Duodenal mucosa (tissue), 2 donors: ENCODE results near the gene PCDHGB7.
"Not testable (repeated sequence)": the region's sequence is repeated elsewhere in the genome, so short reads cannot be mapped to it uniquely, and the experiment has no call there.

Experiments
- H3K27ac ChIP-seq: one replicate; pipeline ENCODE4 v1.7.0; 2013; ENCODE audit warnings: low read depth, low read length
- H3K27me3 ChIP-seq, 2 donors: one replicate each; pipeline ENCODE4 v1.7.0; 2013; ENCODE audit warnings: low read length in 2 of 2, control low read depth in 1 of 2; ENCODE audit not compliant: insufficient read depth in 2 of 2, control insufficient read depth in 1 of 2
- H3K36me3 ChIP-seq, 2 donors: one replicate each; pipeline ENCODE4 v1.7.0; 2013; ENCODE audit warnings: low read length in 2 of 2, control low read depth in 1 of 2; ENCODE audit not compliant: insufficient read depth in 2 of 2, control insufficient read depth in 1 of 2
- H3K4me1 ChIP-seq, 2 donors: one replicate each; pipeline ENCODE4 v1.7.0; 2013; ENCODE audit warnings: low read length in 2 of 2, control low read depth in 1 of 2; ENCODE audit not compliant: insufficient read depth in 2 of 2, control insufficient read depth in 1 of 2
- H3K4me3 ChIP-seq, 2 donors: one replicate each; pipeline ENCODE4 v1.7.0; 2013; ENCODE audit warnings: low read length in 2 of 2, low read depth in 1 of 2
- H3K9ac ChIP-seq, 2 donors: one replicate each; pipeline ENCODE4 v1.7.0; 2013; ENCODE audit warnings: low read length in 2 of 2, low read depth in 1 of 2
- H3K9me3 ChIP-seq, 2 donors: one replicate each; pipeline ENCODE4 v1.7.0; 2013; ENCODE audit warnings: low read length in 2 of 2, control low read depth in 1 of 2; ENCODE audit not compliant: control insufficient read depth in 1 of 2

PCDHGB7 gene

DNA sequence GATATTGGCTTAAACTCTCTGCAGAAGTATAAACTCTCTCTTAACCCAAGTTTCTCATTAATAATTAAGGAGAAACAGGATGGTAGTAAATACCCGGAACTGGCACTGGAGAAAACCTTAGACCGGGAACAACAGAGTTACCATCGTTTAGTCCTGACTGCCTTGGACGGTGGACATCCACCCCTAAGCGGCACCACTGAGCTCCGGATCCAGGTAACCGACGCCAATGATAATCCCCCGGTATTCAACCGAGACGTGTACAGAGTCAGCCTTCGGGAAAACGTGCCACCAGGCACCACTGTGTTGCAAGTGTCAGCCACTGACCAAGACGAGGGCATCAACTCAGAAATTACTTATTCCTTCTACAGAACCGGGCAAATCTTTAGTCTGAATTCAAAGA lies 18.9 kb upstream of the PCDHGB7 start:
- H3K36me3 ChIP-seq, result no peaks in the 10 kb centered on the region
- H3K9me3 ChIP-seq, result peaks cover 24 to 37% of the 10 kb centered on the region in 2 donors
- H3K27me3 ChIP-seq, result no peaks in the 10 kb centered on the region
- no peak overlapping the region for H3K27ac ChIP-seq
- no peaks in the 10 kb centered on the region for H3K4me1 ChIP-seq
- no peak overlapping the region for H3K9ac ChIP-seq
- H3K4me3 ChIP-seq, result peak overlapping the region in 1 of 2 donors; percentile 32

DNA sequence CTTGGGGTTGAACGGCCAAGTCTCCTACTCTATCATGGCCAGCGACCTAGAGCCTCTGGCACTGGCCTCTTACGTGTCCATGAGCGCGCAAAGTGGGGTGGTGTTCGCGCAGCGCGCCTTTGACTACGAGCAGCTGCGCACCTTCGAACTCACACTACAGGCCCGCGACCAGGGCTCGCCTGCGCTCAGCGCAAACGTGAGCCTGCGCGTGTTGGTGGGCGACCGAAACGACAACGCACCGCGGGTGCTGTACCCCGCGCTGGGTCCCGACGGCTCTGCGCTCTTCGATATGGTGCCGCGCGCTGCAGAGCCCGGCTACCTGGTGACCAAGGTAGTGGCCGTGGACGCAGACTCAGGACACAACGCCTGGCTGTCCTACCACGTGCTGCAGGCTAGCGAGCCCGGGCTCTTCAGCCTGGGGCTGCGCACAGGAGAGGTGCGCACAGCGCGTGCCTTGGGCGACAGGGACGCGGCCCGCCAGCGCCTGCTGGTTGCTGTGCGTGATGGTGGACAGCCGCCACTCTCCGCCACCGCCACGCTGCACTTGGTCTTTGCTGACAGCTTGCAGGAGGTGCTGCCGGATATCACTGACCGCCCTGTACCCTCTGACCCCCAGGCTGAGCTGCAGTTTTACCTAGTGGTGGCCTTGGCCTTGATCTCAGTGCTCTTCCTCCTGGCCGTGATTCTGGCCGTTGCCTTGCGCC lies 17.8 kb upstream of the PCDHGB7 start:
- Histone ChIP-seq H3K9me3 (peaks cover 17 to 43% of the 10 kb centered on the region in 2 donors), H3K4me1 (no peaks in the 10 kb centered on the region), H3K9ac (no peak overlapping the region), H3K27me3 (no peaks in the 10 kb centered on the region), H3K27ac (no peak overlapping the region), H3K4me3 (no peak overlapping the region), H3K36me3 (no peaks in the 10 kb centered on the region)

DNA sequence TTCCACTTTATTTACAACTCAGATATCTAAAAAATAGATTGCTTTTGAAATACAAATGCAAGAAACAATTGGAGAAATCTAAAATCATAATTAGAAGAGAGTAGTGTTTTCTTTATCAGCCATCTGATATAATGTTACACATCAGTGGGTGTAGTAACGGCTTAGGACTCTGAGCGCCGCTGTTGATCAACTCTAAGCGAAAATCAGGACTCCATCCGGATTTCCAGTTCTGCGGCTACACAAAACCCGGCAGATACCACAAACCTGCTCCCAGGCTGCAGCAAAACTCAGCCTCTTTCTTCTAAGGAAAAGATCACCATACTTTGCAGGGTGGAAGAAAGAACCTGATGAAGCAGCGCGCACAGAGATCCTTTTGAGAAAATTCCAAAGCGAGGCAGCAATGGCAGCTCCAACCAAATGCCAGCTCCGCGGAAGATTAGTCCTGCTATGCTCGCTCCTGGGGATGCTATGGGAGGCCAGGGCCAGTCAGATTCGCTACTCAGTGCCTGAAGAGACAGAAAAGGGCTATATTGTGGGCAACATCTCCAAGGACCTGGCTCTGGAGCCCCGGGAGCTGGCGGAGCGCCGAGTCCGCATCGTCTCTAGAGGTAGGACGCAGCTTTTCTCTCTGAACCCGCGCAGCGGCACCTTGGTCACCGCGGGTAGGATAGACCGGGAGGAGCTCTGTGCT lies 14.8 kb upstream of the PCDHGB7 start, which contains the start of gene PCDHGA9:
PCDHGA9 (plus strand) TSS at position 226 of the 691 bp plus-strand sequence; CDS start at position 401, 175 bp downstream.
- Histone ChIP-seq H3K4me1 (no peaks in the 10 kb centered on the region), H3K27ac (no peak within 1 kb of the TSS), H3K27me3 (no peaks in the 10 kb centered on the region), H3K9ac (no peak within 1 kb of the TSS), H3K36me3 (no peaks in the 10 kb centered on the region), H3K4me3 (peak within 1 kb of the TSS; percentile 16 to 29), H3K9me3 (peaks cover 19 to 45% of the 10 kb centered on the region in 2 donors)

DNA sequence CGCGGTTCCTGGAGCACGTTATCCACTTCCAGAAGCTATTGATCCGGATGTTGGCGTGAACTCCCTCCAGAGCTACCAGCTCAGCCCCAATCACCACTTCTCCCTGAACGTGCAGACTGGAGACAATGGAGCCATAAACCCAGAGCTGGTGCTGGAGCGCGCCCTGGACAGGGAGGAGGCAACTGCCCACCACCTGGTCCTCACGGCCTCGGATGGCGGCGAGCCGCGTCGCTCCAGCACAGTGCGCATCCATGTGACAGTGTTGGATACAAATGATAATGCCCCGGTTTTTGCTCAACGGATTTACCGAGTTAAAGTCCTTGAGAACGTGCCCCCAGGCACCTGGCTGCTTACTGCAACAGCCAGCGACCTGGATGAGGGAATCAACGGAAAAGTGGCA lies 14.1 kb upstream of the PCDHGB7 start:
- no peak overlapping the region for H3K9ac ChIP-seq
- no peaks in the 10 kb centered on the region for H3K27me3 ChIP-seq
- H3K4me1 ChIP-seq, result no peaks in the 10 kb centered on the region
- H3K4me3 ChIP-seq, result peak overlapping the region in 1 of 2 donors; percentile 16
- peaks cover 19 to 45% of the 10 kb centered on the region in 2 donors for H3K9me3 ChIP-seq
- H3K27ac ChIP-seq, result no peak overlapping the region
- H3K36me3 ChIP-seq, result no peaks in the 10 kb centered on the region

DNA sequence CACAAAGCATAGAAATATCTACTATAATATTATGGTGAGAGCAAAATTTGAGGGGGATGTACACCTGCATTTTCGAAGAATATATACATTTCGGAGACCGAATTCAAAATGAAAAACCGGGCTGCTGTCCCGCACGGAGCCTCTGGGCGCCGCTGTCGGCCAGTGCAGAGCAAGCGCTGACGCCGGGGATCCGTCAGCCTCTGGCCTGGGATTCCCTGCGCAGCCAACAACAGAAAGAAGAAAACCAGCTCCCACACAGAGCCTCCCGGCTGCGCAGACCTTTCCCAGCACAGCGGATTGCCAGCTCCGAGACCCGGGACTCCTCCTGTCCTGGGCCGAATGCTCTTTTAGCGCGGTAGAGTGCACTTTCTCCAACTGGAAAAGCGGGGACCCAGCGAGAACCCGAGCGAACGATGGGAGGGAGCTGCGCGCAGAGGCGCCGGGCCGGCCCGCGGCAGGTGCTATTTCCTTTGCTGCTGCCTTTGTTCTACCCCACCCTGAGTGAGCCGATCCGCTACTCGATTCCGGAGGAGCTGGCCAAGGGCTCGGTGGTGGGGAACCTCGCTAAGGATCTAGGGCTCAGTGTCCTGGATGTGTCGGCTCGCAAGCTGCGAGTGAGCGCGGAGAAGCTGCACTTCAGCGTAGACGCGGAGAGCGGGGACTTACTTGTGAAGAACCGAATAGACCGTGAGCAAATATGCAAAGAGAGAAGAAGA lies 9.5 kb upstream of the PCDHGB7 start, which contains the start of gene PCDHGB6:
PCDHGB6 (plus strand) TSS at position 232 of the 716 bp plus-strand sequence; CDS start at position 414, 182 bp downstream.
- H3K4me1 ChIP-seq, H3K36me3 ChIP-seq, H3K9ac ChIP-seq, H3K27ac ChIP-seq, H3K27me3 ChIP-seq: not testable (repeated sequence)
- peak within 1 kb of the TSS in 1 of 2 donors; percentile 36 for H3K4me3 ChIP-seq
- peaks cover 26 to 43% of the 10 kb centered on the region in 2 donors for H3K9me3 ChIP-seq

DNA sequence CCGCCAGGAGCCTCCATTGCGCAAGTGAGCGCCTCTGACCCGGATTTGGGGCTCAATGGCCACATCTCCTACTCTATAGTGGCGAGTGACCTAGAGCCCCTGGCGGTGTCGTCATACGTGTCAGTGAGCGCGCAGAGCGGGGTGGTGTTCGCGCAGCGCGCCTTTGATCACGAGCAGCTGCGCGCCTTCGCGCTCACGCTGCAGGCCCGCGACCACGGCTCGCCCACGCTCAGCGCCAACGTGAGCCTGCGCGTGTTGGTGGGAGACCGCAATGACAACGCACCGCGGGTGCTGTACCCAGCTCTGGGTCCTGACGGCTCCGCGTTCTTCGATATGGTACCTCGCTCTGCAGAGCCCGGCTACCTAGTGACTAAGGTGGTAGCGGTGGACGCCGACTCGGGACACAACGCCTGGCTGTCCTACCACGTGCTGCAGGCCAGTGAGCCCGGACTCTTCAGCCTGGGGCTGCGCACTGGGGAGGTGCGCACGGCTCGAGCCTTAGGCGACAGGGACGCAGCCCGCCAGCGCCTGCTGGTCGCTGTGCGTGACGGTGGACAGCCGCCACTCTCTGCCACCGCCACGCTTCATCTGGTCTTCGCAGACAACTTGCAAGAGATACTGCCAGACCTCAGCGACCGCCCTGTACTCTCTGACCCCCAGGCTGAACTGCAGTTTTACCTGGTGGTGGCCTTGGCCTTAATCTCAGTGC lies 7.7 kb upstream of the PCDHGB7 start:
- Histone ChIP-seq H3K27ac (no peak overlapping the region), H3K9ac (no peak overlapping the region), H3K4me3 (peak overlapping the region in 1 of 2 donors; percentile 43), H3K4me1 (no peaks in the 10 kb centered on the region), H3K36me3 (no peaks in the 10 kb centered on the region), H3K9me3 (peaks cover 27 to 33% of the 10 kb centered on the region in 2 donors), H3K27me3 (peaks cover 0 to 5% of the 10 kb centered on the region in 2 donors)

DNA sequence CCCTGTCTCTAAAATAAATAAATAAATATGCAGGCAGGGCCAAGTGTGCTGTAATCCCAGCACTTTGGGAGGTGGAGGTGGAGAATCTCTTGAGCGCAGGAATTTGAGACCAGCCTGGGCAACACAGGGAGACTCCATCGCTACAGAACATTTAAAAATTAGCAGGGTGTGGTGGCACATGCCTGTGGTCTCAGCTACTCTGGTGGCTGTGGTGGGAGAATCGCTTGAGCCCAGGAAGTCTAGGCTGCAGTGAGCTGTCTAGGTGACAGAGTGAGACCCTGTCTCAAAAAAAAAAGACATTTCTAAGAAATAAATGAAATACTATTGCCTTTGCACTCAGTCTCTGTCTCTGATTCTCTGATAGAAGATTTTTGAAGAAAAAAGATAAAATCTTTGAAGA lies 5.9 kb upstream of the PCDHGB7 start:
- H3K4me1 ChIP-seq, result no peaks in the 10 kb centered on the region
- no peaks in the 10 kb centered on the region for H3K36me3 ChIP-seq
- H3K4me3 ChIP-seq, result no peak overlapping the region
- H3K27ac ChIP-seq, result no peak overlapping the region
- H3K27me3 ChIP-seq, result peaks cover 0 to 5% of the 10 kb centered on the region in 2 donors
- H3K9me3 ChIP-seq, result peaks cover 24 to 39% of the 10 kb centered on the region in 2 donors
- no peak overlapping the region for H3K9ac ChIP-seq

DNA sequence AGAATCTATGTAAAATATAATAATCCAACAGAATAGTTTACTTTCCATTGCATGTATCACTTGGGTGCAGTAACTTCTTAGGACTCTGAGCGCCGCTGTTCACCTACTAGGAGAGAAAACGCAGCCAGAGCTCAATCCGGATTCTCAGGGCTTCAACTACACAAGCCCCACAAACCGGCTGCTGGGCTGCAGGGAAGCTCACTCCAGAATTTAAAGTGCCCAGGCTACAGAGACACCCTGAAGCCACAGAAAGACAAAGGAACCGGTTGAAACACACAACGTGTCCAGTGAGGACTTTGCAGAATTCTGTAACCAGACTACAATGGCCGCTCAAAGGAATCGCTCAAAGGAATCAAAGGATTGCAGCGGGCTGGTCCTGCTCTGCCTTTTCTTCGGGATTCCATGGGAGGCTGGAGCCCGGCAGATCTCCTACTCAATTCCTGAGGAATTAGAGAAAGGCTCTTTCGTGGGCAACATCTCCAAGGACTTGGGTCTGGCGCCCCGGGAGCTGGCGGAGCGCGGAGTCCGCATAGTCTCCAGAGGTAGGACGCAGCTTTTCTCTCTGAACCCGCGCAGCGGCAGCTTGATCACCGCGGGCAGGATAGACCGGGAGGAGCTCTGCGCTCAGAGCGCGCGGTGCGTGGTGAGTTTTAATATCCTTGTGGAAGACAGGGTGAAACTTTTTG lies 4.5 kb upstream of the PCDHGB7 start, which contains the start of gene PCDHGA10:
PCDHGA10 (plus strand) TSS at position 134 of the 686 bp plus-strand sequence; CDS start at position 323, 189 bp downstream.
- Histone ChIP-seq H3K4me1 (no peaks in the 10 kb centered on the region), H3K36me3 (no peaks in the 10 kb centered on the region), H3K27me3 (peaks cover 0 to 5% of the 10 kb centered on the region in 2 donors), H3K27ac (no peak within 1 kb of the TSS), H3K9me3 (peaks cover 28 to 42% of the 10 kb centered on the region in 2 donors), H3K4me3 (peak within 1 kb of the TSS; percentile 56 to 68), H3K9ac (no peak within 1 kb of the TSS)

DNA sequence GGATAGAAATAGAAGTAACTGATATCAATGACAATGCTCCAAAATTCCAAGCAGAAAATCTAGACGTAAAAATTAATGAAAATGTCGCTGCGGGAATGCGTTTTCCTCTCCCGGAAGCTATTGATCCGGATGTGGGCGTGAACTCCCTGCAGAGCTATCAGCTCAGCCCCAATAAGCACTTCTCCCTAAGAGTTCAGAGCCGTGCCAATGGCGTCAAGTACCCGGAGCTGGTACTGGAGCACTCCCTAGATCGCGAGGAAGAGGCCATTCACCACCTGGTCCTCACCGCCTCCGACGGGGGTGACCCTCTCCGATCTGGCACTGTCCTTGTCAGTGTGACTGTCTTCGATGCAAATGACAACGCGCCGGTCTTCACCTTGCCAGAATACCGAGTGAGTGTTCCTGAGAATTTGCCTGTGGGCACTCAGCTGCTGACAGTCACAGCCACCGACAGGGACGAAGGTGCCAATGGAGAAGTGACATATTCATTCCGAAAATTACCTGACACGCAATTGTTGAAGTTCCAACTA lies 3.9 kb upstream of the PCDHGB7 start:
- Histone ChIP-seq H3K9ac (no peak overlapping the region), H3K4me3 (peak overlapping the region; percentile 56 to 68), H3K36me3 (no peaks in the 10 kb centered on the region), H3K9me3 (peaks cover 34 to 45% of the 10 kb centered on the region in 2 donors), H3K27me3 (peaks cover 0 to 5% of the 10 kb centered on the region in 2 donors), H3K4me1 (no peaks in the 10 kb centered on the region), H3K27ac (no peak overlapping the region)
